Measurements from ENCODE around the gene CDC14B.

- TF ChIP-seq, protein P1, sequence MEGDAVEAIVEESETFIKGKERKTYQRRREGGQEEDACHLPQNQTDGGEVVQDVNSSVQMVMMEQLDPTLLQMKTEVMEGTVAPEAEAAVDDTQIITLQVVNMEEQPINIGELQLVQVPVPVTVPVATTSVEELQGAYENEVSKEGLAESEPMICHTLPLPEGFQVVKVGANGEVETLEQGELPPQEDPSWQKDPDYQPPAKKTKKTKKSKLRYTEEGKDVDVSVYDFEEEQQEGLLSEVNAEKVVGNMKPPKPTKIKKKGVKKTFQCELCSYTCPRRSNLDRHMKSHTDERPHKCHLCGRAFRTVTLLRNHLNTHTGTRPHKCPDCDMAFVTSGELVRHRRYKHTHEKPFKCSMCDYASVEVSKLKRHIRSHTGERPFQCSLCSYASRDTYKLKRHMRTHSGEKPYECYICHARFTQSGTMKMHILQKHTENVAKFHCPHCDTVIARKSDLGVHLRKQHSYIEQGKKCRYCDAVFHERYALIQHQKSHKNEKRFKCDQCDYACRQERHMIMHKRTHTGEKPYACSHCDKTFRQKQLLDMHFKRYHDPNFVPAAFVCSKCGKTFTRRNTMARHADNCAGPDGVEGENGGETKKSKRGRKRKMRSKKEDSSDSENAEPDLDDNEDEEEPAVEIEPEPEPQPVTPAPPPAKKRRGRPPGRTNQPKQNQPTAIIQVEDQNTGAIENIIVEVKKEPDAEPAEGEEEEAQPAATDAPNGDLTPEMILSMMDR (IDR thresholded peaks at IDR 0.05; ENCODE audit: low read length): no peak
- no peak for TF ChIP-seq EZH2 (optimal IDR thresholded peaks at IDR 0.05; ENCODE audit: low read depth, low read length)
- no peak for TF ChIP-seq EZH2phosphoT487 (IDR thresholded peaks at IDR 0.05; ENCODE audit: low read length)
Observed at GRCh38 chr9:96524764-96525163, 94.9 kb downstream of the CDC14B start.

Measured in MM.1S (cell line).